Adipocyte (in vitro differentiated cells): Measurements from ENCODE around the gene MCL1.
A peak's percentile ranks its signal among the peaks of the same experiment; 100 is the strongest.

ENCODE experiments used
- DNase-seq: peaks from one replicate; pipeline ENCODE4 v3.0.0-alpha.2; 2015; ENCODE audit warnings: low read depth
- H3K27me3 ChIP-seq: replicated peaks from 2 replicates; pipeline ENCODE4 v1.7.0; 2013; ENCODE audit warnings: mild to moderate bottlenecking, low read length, moderate library complexity; ENCODE audit not compliant: control insufficient read depth, insufficient read depth
- H3K36me3 ChIP-seq: 2 replicates; pipeline ENCODE4 v1.7.0; 2013; ENCODE audit warnings: low read length, mild to moderate bottlenecking, moderate library complexity; ENCODE audit not compliant: control insufficient read depth, insufficient read depth, severe bottlenecking
- H3K4me1 ChIP-seq: 2 replicates; pipeline ENCODE4 v1.7.0; 2013; ENCODE audit warnings: mild to moderate bottlenecking, low read length, moderate library complexity; ENCODE audit not compliant: control insufficient read depth, insufficient read depth
- H3K4me3 ChIP-seq: 2 replicates; pipeline ENCODE4 v1.7.0; 2013; ENCODE audit warnings: mild to moderate bottlenecking, low read length, moderate library complexity
- H3K9ac ChIP-seq: 2 replicates; pipeline ENCODE4 v1.7.0; 2013; ENCODE audit warnings: mild to moderate bottlenecking, low read length, moderate library complexity
- H3K9me3 ChIP-seq: 2 replicates; pipeline ENCODE4 v1.7.0; 2013; ENCODE audit warnings: mild to moderate bottlenecking, low read length, moderate library complexity; ENCODE audit not compliant: control insufficient read depth

Gene MCL1

GRCh38 chr1:150559656-150560010 lies 19.8 kb downstream of the MCL1 start:
- peaks cover 26% of the 10 kb centered on the region for H3K36me3 ChIP-seq
- no peak for DNase-seq

GRCh38 chr1:150558761-150559655 lies 20.4 kb downstream of the MCL1 start:
- Histone ChIP-seq H3K9me3 (no peaks in the 10 kb centered on the region), H3K4me3 (peak overlapping the region; percentile 20), H3K27me3 (no peaks in the 10 kb centered on the region), H3K9ac (peak overlapping the region; percentile 99), H3K36me3 (peaks cover 31% of the 10 kb centered on the region), H3K4me1 (peaks cover 52% of the 10 kb centered on the region)
- DNase-seq: no peak

More at GRCh38 chr1:150559656-150560010, 19.8 kb downstream of the MCL1 start:
- peaks cover 58% of the 10 kb centered on the region for H3K4me1 ChIP-seq
- H3K9ac ChIP-seq: peak overlapping the region; percentile 99
- no peaks in the 10 kb centered on the region for H3K9me3 ChIP-seq
- no peak overlapping the region for H3K4me3 ChIP-seq
- no peaks in the 10 kb centered on the region for H3K27me3 ChIP-seq

- no peak for DNase-seq
- H3K27me3 ChIP-seq: no peaks in the 10 kb centered on the region
- no peaks in the 10 kb centered on the region for H3K9me3 ChIP-seq
- peak overlapping the region; percentile 99 for H3K9ac ChIP-seq
- H3K4me1 ChIP-seq: peaks cover 52% of the 10 kb centered on the region
- H3K4me3 ChIP-seq: peak overlapping the region; percentile 20
- H3K36me3 ChIP-seq: peaks cover 31% of the 10 kb centered on the region
Measured at GRCh38 chr1:150558303-150558704, 21.1 kb downstream of the MCL1 start.

- DNase-seq: no peak
- peaks cover 52% of the 10 kb centered on the region for H3K4me1 ChIP-seq
- no peak overlapping the region for H3K4me3 ChIP-seq
- no peaks in the 10 kb centered on the region for H3K27me3 ChIP-seq
- H3K9ac ChIP-seq: peak overlapping the region; percentile 99
- H3K9me3 ChIP-seq: no peaks in the 10 kb centered on the region
- peaks cover 31% of the 10 kb centered on the region for H3K36me3 ChIP-seq
Measured at GRCh38 chr1:150557813-150558212, 21.6 kb downstream of the MCL1 start.

- no peak for DNase-seq
- Histone ChIP-seq H3K4me1 (peaks cover 50% of the 10 kb centered on the region), H3K9ac (no peak overlapping the region), H3K9me3 (no peaks in the 10 kb centered on the region), H3K27me3 (no peaks in the 10 kb centered on the region), H3K36me3 (peaks cover 31% of the 10 kb centered on the region), H3K4me3 (no peak overlapping the region)
Measured at GRCh38 chr1:150557065-150557600, 22.3 kb downstream of the MCL1 start.

- Histone ChIP-seq H3K9me3 (no peaks in the 10 kb centered on the region), H3K36me3 (peaks cover 31% of the 10 kb centered on the region), H3K27me3 (no peaks in the 10 kb centered on the region), H3K4me3 (no peak overlapping the region), H3K4me1 (peaks cover 52% of the 10 kb centered on the region), H3K9ac (peak overlapping the region; percentile 47)
- no peak for DNase-seq
Measured at GRCh38 chr1:150555971-150556865, 23.2 kb downstream of the MCL1 start.

- Histone ChIP-seq H3K27me3 (no peaks in the 10 kb centered on the region), H3K4me1 (peaks cover 56% of the 10 kb centered on the region), H3K9me3 (no peaks in the 10 kb centered on the region), H3K4me3 (no peak overlapping the region), H3K36me3 (peaks cover 31% of the 10 kb centered on the region), H3K9ac (no peak overlapping the region)
- DNase-seq: no peak
Measured at GRCh38 chr1:150555198-150555970, 24.0 kb downstream of the MCL1 start.

GRCh38 chr1:150554086-150554452 lies 25.3 kb downstream of the MCL1 start:
- peaks cover 49% of the 10 kb centered on the region for H3K4me1 ChIP-seq
- H3K9me3 ChIP-seq: no peaks in the 10 kb centered on the region
- no peaks in the 10 kb centered on the region for H3K27me3 ChIP-seq
- H3K9ac ChIP-seq: peak overlapping the region; percentile 83
- H3K36me3 ChIP-seq: peaks cover 31% of the 10 kb centered on the region
- DNase-seq: no peak
- H3K4me3 ChIP-seq: no peak overlapping the region

- Histone ChIP-seq H3K9ac (peak overlapping the region; percentile 83), H3K4me1 (peaks cover 46% of the 10 kb centered on the region), H3K27me3 (no peaks in the 10 kb centered on the region), H3K9me3 (no peaks in the 10 kb centered on the region), H3K36me3 (peaks cover 31% of the 10 kb centered on the region), H3K4me3 (no peak overlapping the region)
- DNase-seq: no peak
Measured at GRCh38 chr1:150553392-150554085, 25.9 kb downstream of the MCL1 start.

- peaks cover 41% of the 10 kb centered on the region for H3K4me1 ChIP-seq
- H3K9ac ChIP-seq: peak overlapping the region; percentile 83
- no peaks in the 10 kb centered on the region for H3K9me3 ChIP-seq
- peak overlapping the region; percentile 60 for H3K4me3 ChIP-seq
- DNase-seq: no peak
- H3K36me3 ChIP-seq: peaks cover 26% of the 10 kb centered on the region
- H3K27me3 ChIP-seq: no peaks in the 10 kb centered on the region
Measured at GRCh38 chr1:150552911-150553289, 26.5 kb downstream of the MCL1 start.
